HG02884 (cell line): ENCODE results near the gene GAB4.
A peak's percentile ranks its signal among the peaks of the same experiment; 100 is the strongest.
"Not testable (repeated sequence)": the region's sequence is repeated elsewhere in the genome, so short reads cannot be mapped to it uniquely, and the experiment has no call there.

ENCODE experiments used
- ATAC-seq: cut with Tn5 transposase; IDR thresholded peaks from one replicate; pipeline ENCODE4 v1.9.1; 2021; ENCODE audit warnings: mild to moderate bottlenecking, moderate library complexity; ENCODE audit not compliant: unreplicated experiment

Gene GAB4

DNA sequence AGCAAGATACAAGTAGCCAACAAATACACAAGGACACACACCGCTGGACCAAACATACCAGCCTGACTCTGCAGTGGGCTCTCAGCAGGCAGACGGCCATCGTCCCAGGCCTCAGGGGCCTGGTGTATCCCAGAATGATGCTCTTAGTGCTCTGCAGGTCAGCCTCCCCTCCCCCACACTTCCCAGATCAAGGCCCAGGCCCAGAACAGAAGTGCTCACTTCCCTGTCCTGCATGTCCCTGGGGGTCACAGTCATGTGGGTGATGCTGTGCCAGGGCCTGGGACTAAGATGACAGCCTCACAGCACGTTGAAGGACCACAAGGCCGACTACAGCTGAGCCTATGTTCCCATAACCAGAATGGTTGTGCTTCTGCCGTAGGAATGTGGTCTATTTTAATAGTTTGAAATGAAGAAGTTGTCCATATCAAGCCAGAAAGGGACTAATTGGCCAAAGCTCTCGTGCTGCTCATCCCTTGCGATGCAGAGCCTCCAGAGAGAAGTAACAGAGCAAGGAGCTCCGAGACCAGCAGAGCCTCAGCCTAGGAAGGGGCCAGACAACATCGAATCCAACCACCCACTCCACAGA, 48.6 kb downstream of the GAB4 start:
- no peak for ATAC-seq

DNA sequence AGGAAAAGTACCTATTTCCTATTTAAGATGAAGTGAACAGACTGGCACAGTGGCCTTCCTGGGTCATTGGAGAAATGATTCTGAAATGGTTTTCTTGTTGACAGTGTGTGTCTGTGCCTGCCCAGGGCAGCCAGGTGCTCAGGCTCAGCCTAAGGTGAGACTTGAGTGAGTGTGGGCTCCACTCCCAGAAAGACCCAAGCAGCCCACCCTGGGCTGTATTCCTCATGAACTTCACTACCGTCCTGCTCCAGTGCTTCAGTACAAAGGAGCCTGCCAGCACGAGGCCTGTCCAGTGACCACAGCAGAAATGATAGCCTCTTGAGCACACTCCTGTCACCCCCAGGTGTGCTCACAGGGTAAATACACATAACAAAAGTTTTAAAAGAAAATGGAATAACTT, 49.5 kb downstream of the GAB4 start:
- no peak for ATAC-seq

DNA sequence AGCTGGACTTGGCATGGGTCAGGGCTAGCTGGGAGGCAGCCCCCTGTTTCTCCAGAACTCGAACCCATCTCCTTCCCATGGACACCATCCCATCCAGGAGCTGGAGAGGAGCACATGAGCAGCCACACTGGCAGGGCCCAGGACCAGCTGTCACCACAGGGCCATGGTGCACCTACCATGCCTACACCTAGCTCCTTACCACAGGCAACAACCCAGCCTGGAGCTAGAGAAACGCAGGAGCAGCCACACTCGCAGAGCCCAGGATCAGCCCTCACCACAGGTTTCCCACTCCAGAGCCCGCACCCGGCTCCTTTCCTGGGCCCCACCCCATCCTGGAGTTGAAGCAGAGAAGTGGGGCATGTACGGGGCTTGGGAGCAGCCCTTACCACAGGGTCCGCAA, 50.2 kb downstream of the GAB4 start:
- ATAC-seq: no peak

DNA sequence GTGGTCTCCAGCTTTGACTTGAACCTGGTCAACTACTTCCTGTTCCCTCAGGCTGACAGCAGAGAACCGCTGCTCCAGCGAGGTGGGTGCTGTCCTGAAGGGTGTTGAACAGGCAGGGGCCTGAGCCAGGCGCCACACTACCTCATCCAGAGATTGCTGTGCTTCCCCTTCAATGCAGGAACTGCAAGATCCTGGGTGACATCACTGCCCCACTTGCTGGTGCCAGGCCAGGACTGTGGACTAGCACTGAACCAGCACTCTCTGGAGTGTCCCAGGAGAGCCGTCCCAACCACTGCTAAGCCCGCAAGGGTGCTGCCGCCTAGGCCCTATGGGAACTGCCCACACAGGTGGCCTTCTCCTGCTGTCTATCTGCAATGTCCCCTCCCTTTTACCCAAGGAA, 51.7 kb downstream of the GAB4 start:
- no peak for ATAC-seq

DNA sequence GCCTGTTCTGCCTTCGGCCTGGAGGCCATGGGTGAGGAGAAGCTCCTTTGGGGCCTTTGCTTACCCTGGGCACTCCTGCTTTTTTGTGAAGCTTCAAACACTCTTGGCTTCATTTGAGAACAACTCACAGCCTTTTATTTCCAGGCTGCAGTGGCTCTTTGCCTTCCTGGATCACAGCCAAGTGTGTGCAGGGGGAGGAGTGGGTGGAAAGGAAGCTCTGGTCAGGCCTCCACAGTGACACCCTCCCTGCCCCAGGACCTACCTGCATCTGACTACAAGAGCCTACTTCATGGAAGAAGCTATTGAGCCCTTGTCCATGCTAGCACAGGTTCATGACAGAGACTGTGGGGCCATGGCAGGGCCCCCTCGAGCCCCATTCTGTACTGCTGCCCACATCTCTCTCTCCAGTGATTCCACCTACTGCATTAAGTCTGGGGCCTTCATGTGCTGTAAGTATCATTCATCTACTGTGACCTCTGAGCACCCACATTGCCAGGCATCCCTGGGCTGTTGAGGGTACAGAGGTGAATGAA, 52.3 kb downstream of the GAB4 start:
- no peak for ATAC-seq

DNA sequence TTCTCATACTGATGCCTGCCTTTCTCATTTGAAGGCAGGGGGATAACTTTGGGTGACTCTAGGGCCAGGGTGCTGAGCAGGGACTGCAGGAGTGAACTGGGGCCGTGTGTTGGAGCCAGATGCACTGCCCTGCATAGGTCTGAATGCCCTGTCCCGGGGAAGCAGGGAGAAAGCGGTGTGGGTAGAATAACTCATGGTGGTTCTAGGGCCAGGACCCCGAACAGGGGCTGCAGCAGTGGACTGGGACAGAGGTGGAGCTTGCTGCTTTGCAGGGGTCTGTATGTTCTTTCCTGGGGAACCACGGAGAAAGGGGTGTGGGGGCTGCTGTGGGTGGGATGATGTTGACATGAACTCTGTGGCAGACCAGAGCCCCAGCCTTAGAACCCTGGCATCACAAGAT, 52.9 kb downstream of the GAB4 start:
- ATAC-seq: no peak

DNA sequence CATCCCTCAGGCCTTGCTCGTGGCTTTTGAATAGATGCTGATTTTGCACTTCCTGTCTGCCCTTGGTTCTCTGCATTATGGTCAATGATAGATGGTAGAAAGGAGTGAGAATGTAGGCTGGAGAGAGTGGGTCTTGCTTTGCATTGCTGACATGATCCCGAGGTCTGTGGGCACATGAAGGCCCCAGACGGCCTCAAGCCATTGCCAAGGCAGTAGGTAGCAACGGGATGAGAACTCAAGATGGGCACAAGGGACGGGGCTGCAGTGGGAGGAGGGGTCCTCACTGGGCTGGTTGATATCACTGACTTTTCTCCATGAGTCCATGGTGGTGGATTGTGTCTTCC, 54.0 kb downstream of the GAB4 start:
- ATAC-seq: no peak

DNA sequence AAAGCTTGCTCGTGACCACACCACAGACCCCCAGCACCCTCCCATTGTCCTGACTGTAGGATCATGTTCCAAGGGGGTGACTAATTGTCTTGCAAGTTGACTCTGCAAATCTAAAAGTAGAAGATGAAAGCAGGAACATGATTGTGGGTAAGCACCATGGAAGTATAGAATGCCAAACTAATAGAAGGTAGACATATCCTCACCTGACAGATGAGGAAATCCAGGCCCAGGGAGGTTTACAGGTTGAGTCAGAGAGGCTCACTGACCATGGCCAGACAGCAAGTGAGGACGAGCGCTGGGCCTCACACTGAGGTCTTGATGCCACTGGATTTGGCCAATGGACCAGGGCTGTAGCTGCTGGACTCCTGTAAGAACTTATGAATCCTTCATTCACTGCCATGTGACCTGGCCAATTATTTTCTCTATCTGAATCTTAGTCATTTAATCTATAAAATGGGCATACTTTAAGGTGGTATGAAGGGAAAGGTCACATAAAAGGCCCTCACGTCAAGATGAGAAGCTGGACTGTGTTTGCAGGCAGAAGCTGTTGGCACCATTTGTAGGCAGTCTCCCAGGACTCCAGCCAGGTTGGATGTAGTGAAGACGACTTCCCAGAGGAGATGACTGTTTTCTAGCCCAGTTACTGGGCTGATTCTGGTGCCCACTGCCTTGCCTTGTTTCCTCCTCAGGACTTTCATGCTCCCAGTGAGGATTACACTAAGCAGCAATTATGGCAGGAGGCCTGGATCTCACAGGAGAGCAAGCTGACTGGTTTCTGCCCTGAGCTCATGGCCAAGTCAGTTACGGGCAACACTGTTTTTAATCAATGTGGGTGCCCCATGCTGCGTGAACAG, 54.6 kb downstream of the GAB4 start:
- no peak for ATAC-seq

DNA sequence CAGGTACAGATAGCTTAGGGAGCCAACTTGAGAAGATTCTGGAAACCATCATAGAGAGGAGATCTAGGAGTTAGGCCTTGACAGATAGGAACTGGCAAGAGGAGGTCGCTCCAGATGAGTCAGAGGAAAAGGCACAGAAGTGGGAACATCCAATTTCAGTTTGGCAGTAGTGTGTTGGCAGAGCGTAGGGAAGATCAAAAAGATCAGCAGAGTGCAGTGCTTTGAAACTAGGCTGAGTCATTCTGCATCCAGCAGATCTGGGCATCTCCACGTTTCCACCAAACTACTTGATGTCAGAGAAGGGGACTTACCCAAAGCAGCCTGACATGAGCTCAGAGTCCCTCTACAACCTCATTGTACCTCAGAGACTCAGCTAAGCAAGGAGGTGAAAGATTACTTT, 58.5 kb downstream of the GAB4 start:
- peak; percentile 43 for ATAC-seq

DNA sequence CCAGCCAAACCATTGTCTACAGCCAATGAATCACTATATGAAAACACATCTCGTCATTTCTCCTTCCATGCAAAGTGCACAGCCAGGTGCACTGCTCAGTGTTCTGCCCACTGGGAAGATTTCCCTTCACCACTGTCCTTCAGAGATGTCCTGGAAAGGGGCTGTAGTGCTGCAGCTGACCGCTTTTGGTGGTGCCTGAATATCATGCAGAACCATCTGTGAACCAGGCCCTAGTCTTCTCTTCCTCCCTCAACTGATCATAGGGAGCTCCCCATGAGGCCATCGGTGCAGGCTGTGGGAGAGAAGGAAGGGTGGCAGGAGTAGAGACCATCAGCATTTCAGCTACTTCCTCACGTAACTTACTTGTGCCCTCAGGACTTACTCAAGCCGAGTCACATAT, 70.2 kb downstream of the GAB4 start:
- ATAC-seq: no peak

DNA sequence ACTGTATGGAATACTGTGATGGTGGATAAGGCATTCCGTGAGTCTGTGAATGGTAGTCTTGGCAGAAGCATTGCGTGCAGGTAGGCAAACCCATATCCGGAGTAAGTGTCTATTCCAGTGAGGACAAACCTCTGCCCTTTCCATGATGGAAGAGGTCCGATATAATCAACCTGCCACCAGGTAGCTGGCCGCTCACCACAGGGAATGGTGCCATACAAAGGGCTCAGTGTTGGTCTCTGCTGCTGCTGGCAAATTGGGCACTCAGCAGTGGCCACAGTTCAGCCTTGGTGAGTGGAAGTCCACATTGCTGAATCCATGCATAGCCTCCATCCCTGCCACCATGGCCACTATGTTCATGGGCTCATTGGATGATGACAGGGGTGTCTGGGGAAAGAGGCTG, 70.8 kb downstream of the GAB4 start:
- not testable (repeated sequence) for ATAC-seq

DNA sequence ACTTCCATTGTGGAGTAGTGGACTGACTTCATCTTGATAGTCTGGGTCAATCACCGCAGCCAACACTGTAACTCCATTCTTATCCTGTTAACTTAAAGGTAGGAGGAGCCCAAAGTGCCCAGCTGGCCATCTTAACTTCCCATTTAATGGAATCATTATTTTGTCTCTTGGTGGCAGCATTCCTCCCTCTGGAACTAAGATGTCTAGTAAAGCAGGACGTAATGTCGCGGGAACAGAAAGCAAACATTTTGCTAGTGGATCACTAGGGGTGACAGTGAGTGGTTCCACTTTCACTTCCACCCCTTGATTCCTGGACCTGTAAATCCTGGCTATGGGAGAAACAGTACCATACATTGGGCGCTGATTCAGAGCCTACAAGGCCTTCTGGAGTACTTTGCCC, 71.4 kb downstream of the GAB4 start:
- ATAC-seq: no peak

DNA sequence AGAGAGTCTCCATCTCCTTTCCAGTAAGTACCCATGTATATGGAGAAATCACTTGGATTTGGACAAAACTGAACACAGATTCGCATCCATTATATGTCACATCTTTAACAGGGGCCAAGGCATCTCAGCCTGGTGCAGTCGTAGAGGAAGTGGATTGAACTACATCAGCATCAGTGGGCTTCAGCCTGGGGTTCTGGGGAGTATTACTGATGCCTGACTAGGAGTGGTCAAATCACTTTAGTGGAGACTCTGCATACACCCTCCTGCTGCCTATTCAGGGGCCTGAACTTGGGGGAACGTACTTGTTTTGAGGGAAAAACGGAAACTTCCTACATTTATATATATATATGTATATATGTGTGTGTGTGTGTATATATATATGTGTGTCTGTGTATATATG, 72.8 kb downstream of the GAB4 start:
- ATAC-seq: no peak

DNA sequence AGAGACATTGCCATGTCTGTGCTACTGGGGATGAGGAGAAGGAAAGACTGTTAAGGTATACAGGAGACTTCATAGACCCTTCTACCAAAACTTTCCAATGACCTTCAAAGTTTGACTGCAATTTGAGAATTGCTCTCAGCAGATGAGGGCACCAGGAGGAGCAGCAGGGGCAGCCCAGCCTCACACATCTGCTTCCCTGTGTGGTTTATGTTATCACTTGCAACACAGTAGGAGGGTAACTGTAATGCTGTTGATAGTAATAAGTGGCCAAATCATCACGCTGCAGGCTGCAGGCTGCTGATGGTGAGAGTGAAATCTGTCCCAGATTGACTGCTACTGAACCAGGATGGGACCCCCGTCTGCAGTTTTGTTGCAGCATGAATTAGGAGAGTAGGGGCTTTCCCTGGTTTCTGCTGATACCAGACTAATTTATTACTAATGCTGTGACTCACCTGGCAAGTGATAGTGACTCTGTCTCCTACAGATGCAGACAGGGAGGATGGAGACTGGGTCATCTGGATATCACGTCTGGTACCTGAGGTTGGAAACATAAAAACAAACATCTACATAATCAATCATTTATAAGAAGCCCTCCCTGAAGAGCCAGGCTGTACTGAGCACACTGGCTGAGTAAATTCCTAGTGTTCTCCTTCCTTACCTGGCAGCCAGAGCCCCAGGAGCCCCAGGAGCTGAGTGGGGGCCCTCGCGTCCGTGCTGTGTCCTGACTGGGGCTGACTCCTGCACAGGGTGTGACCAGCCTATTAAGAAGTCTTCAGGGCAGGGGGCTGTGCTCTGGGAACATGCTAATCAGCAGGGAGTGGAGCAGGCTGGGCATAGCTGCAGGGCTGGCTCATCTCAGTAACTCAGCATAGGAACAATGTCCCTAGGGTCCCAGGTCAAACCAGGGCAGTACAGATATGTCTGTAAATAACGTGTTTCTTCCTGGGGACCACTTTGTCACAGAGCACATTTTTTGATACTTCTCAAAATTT, 74.4 kb downstream of the GAB4 start:
- ATAC-seq: no peak

DNA sequence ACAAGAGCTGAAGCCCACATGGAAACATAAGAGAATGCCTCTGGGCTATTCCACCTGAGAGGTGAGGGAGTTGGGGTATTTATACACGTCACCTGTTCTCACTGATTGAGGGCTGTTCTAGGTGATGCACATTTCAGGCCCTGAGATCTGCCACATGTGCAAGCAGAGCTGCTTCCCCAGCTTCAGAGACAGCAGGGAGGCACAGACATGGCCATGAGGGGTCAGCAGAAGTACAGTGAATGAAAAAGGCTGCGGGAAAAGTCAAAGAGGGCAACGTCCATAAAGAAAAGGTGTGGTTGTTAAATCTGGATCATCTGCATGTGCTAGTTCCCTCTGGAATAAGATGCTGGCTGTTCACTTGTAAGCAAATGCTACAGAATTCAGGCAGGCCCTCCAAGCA, 75.4 kb downstream of the GAB4 start:
- ATAC-seq: no peak

DNA sequence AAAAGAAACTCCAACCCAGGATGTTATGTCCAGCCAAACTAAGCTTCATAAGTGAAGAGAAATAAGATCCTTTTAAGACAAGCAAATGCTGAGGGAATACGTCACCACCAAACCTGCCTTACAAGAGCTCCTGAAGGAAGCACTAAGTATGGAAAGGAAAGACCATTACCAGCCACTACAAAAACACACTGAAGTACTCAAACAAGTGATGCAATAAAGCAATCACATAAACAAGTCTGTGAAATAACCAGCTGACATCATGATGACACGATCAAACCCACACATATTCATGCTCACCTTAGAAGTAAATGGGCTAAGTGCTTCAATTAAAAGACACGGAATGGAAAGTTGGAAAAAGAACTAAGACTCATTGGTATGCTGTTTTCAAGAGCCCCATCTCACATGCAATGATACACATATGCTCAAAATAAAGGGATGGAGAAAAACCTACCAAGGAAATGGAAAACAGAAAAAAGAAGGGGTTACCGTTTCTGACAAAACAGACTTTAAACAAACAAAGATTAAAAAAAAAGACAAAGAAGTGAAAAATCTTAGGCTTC, 82.5 kb downstream of the GAB4 start:
- ATAC-seq: no peak

DNA sequence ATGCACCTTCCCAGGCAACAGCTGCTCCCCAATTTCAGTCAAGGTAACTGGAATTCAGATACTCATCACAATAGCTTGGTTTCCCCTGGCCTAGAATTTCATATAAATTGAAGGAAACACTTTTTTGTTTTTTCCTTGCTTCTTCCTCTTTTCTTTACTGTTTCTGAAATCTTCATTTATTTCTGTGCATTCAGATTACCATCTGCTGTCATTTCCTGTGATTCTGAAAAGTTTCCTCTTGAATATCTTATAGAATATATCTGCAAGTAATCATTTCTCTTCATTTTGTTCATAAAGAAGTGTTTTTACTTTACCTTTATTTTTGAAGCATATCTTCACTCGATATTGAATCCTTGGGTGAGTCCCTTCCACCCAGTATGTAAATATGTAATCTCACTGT, 85.3 kb downstream of the GAB4 start:
- ATAC-seq: no peak

DNA sequence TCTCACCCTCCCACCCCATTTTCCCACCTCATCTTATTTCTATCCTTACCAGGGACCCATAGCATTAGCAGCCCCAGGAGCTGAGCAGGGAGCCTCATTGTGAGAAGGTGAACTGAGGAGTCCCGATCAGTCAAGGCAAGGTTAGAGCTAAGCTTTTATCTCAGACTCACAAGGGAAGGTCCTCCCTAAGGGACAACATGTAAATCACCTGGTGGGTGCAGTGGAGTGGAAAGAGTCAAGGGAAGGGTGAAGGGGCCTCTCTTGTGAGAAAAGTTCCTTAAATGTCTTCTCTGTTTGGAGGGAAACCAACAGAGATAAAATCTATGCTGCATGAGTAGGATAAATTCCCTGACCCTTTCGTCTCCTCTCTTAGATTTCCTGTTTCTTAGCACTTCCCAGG, 85.9 kb downstream of the GAB4 start:
- ATAC-seq: no peak

DNA sequence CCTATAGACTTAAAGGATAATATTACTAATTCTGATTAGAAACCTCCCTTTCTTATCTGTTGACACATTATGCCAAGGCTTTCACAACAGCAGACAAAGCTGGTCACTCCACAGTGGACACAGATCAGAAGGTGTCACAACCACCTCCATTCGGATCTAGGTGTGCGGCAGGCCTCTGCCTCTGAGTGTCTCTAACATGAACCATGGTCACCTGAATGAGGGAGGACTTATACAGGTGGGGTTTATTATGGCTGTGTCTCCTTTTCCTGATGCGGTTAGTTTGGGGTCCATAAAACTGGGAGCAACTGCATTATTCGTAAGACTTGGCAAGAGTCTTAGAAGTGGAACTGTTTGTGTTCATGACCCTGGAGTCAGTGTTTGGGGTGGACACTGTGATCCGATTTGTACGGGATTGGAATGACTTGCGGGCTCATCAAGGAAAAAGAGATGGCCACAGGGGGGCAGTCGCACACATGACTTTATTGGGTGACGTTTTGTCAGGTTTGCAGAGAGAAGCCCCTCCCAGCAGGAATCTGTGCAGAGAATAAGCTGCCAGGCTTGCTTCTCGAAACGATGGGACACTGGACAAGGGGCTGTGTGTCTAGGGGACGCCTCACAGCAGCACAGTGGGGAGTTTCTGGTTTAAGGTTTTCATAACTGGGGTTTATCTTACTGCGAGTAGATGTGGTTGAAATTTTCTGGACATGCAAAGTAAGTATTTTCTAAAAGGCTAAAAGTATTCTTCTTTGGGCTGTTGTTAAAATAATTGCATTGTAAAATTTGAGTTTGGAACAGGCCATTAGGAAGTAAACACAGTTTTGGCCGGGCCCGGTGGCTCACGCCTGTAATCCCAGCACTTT, 90.6 kb downstream of the GAB4 start:
- no peak for ATAC-seq

DNA sequence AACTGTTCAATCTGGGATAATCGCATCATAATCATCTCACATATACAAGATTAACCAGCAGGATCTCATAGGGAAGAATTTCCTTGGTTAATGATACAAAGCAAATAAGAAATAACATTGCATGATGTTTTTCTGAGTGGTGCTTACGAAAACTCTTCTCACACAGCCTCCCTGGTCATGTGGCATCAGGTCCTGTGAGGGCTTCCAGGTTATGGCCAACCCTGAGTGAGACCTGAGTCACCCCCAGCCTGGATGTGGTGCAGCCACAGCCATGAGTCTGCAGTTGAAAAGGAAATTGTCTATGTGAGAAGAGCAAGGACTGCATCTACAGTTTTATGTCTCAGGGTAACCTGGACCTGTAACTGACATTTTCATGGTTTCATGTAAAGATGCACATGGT, 92.3 kb downstream of the GAB4 start:
- ATAC-seq: no peak
